Activated CD8-positive, alpha-beta memory T cell treated with anti-CD3 and anti-CD28 coated beads for 48 hours (primary cell): Measurements from ENCODE around the gene DUT.
A peak's percentile ranks its signal among the peaks of the same experiment; 100 is the strongest.
"Not testable (repeated sequence)": the region's sequence is repeated elsewhere in the genome, so short reads cannot be mapped to it uniquely, and the experiment has no call there.

ENCODE experiments used
- DNase-seq, 3 experiments: peaks; one replicate each; pipeline ENCODE4 v3.0.0-alpha.2; 2020; ENCODE audit warnings: low read depth in 2 of 3, low spot score in 2 of 3

Gene DUT

DNA sequence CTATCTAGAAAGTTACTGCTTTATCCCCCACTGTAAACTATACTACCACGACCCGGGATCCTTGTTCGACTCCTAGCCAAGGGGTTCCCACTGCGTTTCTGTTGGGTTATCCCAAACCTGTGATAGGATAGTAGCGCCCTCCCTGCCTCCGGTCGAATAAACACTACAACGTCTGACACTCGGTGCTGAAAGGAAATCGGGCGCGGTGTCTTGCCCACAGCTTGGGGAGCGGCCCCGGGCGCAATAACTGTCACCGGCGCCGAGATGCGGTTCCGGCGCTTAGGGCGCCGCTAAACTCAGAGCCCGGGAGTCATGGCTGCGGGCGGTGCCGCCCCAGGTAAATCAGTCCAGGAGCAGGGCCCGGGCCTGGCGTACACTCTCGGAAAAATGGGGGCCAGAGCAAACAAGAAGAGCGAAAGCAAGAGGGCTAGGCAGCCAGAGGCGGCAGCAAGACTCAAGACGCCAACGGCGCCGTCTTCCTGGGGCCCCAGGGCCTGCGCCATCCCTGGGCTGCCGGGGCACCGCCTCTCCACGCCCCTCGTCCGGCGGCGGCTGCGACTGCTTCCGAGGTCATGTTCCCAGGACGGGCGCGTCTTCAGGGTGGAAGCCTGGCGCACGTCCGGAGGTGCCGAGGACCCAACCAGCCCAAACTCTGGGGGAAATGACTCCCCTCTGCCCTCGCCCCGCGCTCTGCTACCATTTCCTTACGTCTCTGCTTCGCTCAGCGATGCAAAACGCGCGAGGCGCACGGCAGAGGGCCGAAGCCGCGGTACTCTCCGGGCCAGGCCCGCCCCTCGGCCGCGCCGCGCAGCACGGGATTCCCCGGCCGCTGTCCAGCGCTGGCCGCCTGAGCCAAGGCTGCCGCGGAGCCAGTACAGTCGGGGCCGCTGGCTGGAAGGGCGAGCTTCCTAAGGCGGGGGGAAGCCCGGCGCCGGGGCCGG is at the start of gene DUT:
Gene DUT, plus strand, starts transcription at position 575 of the 941 bp plus-strand sequence. Its CDS starts 87 bp downstream, at position 662.
- DNase-seq: peak; percentile 55 to 69 (median 57)

DNA sequence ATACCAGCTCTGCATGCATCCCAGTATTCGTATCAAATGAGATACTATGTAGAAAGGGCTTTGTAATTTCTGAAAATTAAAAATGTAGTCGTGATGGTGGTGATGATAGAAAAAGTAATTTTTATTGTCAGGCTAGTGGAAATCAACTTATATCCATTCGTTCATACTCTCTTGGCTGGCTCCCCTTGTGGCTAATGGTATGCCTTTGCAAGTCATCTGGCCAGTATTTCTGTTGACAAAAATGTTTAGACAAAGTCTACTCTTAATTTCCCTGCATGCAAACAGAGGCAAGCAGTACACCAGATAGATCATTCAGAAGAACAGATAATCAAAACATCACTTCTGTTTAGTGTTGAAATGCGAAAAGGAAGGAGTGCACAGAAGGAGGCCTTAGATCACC is 49.6 kb upstream of the DUT start:
- DNase-seq: no peak

DNA sequence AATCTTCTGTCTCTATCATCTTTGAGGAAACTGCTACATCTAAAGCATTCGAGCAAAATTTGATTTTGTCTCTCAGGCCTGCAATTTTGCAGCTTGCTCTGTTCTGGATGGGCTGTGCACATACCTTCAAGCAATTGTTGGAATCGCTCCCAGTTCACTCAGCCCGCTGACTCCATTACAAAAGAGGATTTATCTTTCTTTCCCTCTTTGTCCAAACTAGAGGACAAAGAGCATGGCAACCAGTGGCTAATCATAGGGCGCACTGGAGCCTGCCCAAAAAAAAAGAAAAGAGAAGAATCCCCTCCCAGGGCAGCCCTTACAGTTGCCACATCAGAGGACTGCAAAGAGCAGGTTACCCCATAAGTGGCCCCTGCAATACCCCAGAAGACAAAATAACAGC is 49.0 kb upstream of the DUT start:
- DNase-seq: no peak

DNA sequence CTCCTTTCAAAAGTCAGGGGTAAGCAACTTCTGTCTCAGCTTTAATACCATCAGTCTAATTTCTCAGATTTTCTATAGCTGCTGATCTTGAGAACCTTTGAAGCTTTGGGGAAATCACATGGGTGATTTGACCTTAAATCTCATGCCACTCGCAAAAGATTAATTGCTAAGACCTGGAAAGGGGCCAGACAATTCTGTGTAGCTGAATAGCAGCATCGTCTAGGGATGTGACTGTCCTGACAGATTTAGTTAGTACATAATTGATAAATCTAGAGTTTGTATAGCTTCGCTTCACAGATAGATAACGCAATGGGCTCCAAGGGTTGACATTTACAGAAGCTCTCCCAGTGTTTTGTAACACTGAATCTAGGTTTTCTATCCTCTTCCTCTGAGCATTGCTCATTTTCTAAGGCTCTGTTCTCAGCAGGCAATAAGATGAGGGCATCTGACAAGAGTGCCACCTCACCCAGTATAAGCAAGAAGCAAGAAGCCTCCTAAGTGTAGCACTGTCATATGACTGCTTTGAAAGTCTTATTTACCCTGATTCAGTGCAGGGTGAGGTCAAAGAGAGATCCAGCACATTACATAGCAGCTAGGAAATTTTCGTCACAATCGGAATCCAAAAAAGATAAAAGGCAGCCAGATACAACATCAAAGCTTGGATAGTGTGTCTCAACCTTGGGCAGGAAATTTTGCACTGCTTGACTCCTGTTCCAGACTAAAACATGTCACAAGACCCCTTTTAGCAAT is 47.7 kb upstream of the DUT start:
- no peak for DNase-seq

DNA sequence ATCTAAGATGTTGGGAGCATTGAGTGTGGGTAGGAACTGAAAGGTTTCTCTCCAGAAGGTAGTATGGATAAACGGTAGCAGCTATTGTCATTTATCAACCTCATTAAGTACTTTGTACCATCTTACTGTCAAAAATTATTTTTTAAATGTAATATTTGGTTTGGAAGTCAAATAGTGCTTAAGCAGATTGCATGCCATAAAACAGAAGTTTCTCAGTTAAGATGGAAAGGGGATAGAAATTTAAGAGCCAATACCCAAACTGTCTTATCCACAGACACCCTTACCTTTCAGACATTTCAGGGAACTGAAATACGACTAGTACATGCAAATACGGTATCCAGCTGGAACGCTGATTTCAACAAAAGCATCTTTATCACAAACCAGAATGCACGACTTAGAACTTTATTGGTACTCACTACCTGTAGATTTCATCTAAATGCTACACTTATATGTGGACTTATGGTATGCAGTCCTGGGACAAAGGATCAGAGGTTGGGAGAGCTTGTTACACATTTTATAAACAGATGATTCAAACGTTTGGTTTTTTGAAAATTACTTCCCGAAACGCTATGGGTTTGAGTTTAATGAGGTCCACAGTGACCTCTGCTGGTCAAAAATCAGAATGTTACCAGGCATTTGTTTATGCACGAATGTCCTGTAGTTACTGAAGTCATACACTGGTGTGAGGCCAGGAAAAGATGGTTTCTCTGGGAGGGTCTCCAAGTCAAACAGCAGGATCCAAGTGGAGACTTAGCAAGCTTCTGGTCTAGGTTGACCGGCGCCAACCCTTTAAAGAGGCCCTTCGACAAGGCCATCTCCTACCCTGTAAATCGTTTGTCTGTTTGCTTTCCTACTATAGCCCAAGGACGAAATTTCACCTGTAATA is 45.7 kb upstream of the DUT start:
- no peak for DNase-seq

DNA sequence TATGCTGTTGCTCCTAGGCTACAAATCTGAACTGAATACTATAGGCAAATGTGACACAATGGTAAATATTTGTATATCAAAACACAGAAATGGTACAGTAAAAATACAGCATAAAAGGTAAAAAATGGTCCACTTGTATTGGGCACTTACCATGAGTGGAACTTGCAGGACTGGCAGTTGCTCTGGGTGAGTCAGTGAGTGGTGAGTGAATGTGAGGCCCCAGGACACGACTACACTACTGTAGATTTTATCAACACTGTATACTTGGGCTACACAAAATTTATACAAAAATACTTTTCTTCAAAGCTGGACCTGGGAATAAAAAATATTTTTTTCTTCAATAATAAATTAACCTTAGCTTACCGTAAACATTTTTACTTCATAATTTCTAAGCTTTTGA is 41.6 kb upstream of the DUT start:
- no peak for DNase-seq

DNA sequence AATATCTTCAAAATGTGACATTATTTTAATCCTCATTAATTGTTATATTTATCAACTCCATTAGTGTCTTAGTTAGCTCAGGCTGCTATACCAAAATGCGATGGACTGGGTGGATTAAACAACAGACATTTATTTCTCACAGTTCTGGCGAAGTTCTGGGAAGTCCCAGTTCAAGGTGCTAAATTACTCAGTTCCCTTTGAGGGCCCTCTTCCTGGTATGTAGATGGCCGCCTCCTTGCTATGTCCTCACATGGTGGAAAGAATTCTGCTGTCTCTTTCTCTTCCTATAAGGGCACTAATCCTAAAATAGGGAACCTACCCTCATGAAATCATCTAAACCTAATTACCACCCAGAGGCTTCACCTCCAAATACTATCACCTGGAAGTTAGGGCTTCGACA is 38.8 kb upstream of the DUT start:
- no peak for DNase-seq

DNA sequence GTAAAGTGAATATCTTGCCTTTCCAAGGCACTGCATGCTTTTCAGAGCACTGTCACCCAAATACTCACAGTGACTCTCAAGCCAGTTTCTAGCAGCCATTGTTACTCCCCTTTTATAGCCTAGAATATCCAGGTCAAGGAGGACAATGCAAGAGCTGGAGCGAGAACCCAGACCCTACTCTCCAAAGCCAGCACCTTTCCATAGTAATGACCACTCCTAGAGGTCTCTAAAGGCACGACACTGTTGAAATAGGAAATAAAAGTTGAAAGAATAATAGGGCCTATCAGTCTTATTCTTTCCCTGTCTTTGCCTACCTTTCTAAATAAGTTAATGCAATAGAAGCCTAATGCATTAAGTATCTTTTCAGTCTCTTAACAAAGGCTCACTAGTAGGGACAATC is 33.6 kb upstream of the DUT start:
- no peak for DNase-seq

DNA sequence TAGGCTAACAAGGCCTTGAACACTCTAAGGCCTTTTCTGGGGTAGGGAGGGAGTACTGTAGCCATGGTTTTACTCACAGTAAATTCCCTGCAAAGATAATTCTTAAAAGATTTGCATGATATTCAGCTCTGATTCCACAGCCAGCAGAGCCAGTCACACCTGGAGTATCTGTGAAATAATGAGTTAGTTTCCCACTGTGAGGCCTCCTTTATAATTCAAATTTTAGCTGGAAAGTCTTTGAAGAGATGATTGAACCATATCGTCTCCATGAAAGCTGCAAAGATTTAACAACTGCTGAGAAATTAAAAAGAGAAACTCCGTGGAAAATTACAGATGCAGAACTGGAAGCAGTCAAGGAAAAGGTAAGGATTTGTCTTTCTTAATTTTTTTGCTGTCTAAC is 32.3 kb upstream of the DUT start:
- no peak for DNase-seq

DNA sequence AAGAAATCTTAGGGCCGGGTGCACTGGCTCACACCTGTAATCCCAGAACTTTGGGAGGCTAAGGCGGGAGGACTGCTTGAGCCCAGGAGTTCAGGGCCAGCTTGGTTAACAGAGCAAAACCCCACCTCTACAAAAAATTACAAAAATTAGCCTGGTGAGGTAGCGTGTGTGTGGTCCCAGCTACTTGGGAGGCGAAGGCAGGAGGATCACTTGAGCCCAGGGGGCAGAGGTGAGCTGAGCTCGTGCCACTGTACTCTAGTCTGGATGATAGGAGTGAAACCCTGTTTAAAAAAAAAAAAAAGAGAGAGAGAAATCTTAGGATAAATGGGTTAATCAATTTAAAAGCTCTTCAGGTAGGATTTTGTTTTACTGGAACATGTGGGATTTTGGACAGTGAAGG is 31.2 kb upstream of the DUT start:
- no peak for DNase-seq

DNA sequence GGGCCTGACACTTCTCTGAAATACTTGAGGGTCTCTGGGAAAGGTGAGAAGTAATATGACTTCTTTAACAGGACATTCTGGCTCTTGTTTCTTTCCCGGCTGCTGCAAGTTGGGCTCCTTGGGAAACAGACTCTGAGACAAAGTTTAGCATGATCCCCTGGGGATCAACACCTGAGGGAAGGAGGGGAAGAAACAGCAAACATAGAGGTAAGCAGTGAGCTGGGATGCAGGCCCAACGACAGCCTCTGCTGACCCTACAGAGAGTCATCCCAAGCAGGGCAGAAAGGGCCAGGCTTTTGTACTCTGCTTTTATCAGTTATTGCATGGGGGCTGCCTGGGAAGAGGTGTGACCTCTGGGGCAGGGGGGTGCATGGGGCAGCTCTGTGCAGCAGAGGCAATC is 26.8 kb upstream of the DUT start:
- DNase-seq: no peak

DNA sequence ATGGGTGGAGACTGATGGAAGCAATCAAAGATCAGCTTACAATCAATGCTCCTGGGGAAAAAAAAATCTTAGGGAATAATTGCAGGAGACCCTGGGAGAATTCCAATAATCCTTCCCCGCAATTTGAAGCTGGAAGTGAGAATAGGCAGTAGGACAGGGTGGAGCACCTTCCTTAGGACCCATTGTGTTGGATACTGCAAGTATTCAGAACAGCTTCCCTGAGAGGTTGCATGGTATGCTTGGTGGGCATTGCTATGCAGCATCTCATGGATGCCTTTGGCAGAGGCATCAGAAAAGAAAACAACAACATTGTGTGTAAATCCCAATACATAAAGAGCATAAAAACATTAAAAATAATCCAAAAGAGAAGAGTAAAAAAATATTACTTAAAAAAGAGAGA is 24.6 kb upstream of the DUT start:
- no peak for DNase-seq

DNA sequence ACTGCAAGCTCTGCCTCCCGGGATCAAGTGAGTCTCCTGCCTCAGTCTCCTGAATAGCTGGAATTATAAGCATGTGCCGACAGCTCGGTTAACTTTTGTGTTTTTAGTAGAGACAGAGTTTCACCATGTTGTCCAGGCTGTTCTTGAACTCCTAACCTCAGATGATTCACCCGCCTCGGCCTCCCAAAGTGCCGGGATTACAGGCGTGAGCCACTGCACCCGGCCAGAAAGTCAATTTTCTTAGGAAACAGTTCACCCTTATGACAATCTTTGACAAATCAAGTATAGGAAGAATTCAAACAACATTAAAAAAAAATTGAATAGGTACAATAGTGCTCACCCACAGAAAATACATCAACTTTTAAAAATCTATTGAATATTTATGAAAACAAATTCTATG is 23.6 kb upstream of the DUT start:
- DNase-seq: no peak

DNA sequence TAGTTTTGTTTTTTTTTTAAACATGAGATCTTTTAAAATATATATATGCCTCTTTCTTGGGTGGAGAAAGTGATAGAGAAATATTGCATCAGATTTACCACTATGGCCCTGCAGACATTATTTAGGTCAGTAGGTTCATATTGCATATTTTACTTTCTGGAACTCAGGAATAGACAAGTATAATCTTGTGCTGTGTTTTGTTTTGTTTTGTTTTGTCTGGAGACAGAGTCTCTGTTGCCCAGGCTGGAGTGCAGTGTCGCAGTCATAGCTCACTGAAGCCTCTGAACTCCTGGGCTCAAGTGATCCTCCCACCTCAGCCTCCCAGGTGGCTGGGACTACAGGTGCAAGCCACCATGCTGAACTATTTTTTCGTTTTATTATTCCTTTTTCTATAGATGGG is 21.5 kb upstream of the DUT start:
- DNase-seq: no peak

DNA sequence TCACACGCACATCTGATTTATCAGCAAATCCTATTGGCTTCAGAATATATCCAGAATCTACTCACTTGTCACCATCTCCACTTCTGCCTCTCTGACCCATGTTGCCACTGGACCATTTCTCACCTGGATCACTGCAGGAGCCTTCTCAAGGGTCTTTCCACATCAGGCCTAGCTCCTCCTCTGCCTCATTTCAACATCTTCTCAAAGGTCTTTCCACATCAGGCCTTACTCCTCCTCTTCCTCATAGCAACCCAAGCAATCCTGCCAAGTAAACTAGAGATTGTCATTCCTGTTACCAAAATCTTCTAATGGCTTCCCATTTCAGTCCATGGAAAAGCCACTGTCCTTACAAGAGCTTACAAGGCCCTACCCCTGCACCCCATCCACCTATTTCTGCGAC is 18.0 kb upstream of the DUT start:
- no peak for DNase-seq

DNA sequence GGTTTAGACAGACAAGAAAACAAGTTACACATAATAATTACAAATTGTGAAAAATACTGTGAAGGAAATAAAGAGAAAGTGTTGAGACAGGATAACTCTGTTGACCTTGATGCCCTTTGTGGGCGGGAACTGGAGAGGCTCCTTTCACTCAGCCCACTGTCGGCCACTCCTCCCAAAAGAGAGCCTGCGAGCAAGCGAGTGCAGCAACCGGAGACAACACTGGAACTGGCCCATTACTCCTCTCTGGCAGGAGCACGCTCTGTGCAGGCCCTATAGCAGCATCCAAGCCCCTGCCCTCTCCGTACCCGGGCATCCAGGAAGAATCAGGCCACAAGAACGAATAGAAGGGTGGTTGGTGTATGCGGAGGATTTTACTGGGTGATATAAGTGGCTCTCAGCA is 16.2 kb upstream of the DUT start:
- DNase-seq: no peak

DNA sequence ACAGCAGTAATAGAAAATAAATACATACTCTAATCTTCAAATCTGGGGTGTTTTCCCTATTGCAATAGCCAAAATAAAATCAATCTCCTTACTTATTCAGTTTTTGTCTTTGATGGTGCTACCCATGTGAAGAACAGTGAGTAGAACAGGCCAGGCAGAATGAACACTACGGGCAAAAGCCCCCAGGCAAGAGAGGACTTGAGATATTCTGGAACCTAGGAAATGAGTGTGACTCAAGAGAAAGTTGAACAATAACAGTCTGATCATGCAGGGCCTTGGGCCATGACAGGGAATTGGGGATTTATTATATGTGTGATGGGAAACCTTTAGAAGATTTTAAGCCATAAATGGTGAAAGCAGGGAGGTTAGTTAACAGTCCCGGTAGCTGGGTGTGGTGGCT is 14.0 kb upstream of the DUT start:
- no peak for DNase-seq

DNA sequence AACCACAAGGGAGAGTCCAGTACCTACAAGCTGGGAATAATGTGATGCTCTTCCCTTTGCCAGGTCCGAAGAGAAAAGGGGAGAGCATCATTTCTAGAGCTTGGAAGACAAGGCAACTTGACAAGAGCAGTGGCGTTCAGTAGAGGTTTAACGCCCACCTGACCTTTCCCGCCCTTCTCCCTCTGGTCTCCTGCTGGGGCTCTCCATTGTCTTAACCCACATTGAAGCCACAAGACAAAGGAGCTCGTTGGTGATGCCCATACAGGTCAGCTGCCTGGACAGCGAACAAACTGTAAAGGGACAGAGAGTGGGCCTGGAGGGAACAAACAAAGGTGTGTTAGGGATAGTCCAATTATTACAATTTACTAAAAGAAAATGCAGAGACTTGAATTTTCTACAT is 13.1 kb upstream of the DUT start:
- DNase-seq: no peak

DNA sequence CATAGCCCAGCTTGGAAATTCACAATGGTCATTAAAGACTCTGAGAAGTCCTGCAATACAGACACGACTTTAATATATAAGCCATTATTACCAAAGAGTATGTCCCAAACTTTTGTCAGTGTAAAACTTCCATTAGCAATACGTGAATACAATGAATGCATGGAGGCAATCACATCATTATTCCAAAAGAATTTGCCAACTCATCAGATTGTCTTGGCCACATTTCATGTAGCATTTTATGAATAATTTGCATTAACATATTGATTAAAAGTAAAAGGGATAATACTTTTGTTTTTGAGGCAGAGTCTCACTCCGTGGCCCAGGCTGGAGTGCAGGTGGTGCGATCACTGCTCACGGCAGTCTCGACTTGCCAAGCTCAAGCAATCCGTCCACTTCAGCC is 7.9 kb upstream of the DUT start:
- DNase-seq: no peak

DNA sequence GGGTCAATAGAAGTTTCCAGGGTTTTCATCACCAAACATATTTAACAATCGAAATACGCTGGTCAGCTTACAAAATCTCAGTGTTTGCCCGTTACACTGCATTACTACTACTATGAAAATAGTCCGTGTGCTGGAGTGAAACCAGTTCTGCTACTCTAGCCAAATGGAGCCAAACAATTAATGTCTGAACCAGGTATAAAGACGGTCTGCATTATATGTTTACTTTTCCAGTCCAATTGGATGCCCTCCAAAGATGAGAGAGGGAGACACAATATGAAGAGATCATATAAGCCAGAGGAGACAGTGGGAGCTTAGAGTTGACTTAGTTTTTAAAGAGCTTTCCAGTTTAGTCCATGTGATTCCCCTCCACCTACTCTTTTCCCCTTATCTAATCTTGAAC is 6.3 kb upstream of the DUT start:
- DNase-seq: no peak

DNA sequence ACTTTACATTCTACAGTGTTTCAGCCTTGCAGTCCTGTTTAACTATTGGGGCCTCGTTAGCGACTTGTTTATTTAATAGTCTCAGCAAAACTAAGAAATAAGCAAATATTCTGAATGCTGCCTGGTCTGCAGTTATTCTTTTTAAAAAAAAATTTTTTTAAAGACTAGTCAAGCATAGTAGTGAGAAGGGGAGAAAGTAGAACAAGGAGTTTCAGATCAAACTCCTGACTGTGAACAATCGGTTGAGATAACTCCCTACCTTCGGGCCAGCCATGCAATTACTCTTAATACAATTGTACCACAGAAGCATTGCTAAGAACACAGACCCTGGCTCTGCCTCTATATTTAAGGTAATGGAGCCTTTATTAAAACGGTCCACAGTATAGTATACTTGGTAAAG is 5.8 kb upstream of the DUT start:
- no peak for DNase-seq

DNA sequence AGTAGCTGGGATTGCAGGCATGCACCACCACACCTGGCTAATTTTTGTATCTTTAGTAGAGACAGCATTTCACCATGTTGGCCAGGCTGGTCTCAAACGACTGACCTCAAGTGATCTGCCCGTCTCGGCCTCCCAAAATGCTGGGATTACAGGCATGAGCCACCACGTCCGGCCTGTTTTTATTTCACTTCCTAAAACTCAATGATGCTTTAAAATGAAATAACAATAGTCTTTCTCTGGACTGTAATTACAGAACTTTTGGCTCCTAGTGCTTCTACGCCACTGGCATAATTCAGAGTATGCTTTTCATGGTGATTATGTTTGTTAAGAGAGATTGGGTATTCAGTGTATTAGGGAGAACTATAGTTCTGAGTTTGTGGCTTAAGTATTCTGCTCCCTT is 5.0 kb upstream of the DUT start:
- not testable (repeated sequence) for DNase-seq
